ENCODE data around the gene RPA1.
"Not testable (repeated sequence)": the region's sequence is repeated elsewhere in the genome, so short reads cannot be mapped to it uniquely, and the experiment has no call there.

RPA1 gene

DNA sequence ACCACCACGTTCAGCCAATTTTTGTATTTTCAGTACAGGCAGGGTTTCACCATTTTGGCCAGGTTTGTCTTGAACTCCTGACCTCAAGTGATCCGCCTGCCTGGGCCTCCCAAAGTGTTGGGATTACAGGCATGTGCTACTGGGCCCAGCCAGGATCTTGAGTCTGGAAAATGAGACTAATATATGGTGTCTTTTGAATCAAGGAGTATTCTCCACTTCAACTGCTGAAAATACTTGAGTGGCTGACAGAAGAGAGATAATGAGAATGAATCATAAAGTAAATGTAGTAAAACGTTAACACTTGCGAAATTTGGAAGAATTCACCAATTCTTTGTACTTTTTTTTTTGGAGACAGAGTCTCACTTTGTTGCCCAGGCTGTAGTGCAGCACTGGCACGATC, 16.7 kb upstream of the RPA1 start:
- DNase-seq (ENCODE audit: low spot score): no peak

DNA sequence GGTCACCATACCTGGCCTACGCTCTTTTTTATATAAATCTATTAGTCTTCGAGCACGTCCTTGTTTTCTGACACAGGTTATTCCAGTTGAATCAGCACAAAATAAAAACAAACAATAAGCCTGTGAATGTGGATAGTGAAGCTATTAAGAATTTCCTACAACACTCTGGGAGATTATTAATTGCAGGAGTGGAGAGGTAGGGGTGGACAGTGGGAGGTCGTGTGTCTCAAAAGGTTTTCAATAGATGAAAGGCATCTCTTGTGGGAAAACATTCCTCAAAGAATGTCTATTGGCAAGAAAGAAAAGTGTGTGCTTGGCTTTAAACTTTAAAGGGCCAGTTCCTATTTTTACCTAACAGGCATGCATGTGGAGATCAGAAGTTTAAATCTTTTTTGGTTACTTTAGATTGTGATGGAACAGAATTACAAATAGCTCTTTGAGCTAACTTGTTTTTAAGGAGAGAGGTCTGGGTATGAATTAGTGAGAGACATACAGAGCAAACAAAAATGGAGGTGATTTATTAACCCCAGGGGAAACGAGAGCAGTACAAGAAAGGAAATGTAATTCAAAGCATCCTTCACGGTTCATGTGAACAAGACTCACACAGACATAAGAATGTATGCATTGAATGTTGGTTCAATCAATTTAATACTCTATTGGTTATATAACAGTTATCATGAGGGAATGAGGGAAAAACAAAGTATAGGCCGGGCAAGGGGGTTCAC, 9.1 kb upstream of the RPA1 start:
- no peak for DNase-seq (ENCODE audit: low spot score)

GRCh38 chr17:1829216-1829591, 601 bp upstream of the RPA1 start:
- DNase-seq (ENCODE audit: low spot score): no peak

DNA sequence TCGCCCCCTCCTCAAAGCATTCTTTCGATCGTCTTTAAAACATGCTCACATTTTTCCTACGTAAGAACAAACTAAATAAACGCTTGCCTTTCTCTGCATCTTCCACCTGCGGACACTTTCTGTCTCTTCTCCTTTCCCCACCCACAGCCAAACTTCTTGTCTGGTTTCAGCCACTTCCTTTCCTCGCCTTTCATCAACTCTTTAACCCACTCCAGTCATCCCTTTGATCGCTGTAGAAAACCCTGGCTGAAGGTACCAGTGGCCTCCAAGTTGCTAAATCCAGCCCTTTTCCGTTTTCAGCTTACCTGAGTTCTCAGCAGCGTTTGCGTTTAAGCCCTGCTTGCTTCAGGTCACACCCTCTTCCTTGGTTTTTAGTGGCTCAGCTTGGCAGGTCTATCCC, 483 bp downstream of the RPA1 start:
- DNase-seq (ENCODE audit: low spot score): peak; percentile 40

GRCh38 chr17:1834380-1835149, 4.8 kb downstream of the RPA1 start:
- no peak for DNase-seq (ENCODE audit: low spot score)

GRCh38 chr17:1839516-1839915, 9.7 kb downstream of the RPA1 start:
- no peak for DNase-seq (ENCODE audit: low spot score)

GRCh38 chr17:1843947-1844346, 14.1 kb downstream of the RPA1 start:
- DNase-seq (ENCODE audit: low spot score): no peak

DNA sequence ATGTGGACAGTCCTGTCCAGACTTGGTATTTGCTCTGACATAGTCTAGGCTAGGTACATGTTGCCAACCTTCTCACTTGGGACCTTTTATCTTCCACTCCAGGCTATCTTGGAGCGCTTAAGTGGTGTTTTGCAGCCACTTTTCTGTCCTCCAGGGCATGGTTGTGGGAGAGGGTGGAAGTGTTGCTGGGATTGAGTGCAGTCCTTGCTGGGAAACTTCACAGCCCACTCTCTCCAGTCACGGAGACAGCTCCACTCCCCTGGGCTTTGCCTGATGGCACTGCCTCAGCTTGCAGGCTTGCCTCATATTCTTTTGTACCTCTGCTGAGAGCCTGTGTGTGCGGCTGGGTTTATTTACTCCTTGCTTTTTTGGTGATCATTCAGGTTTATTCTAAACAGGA, 17.4 kb downstream of the RPA1 start:
- DNase-seq (ENCODE audit: low spot score): no peak

DNA sequence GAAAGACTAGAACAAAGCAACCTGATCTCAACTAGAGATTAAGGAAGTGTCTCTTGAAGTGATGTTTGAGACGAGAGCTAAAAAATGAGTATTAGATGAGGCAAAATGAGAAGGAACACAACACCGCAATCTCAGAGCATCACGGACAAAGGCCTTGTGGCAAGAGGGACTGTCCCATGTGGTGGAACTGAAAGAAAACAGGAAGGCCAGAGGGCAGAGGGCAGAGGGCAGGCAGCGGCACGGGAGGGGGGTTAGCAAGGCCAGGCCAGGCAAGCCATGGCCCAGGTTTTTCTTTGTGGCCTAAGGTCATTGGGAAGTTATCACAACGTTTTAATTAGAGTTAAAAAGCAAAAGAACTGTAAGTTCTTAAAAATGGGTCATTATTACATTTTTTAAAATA, 22.5 kb downstream of the RPA1 start:
- no peak for DNase-seq (ENCODE audit: low spot score)

GRCh38 chr17:1853698-1854097, 23.9 kb downstream of the RPA1 start:
- no peak for DNase-seq (ENCODE audit: low spot score)

DNA sequence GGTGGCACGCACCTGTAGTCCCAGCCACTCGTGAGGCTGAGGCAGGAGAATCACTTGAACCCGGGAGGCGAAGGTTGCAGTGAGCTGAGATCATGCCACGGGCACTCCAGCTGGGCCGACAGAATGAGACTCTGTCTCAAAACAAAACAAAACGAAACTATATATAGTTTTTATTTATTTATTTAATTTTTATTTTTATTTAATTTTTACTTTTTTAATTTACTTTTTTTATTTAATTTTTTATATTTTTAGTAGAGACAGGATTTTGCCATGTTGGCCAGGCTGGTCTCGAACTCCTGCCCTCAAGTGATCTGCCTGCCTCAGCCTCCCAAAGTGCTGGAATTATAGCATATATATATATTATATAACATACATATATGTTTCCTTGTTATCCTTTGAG, 26.7 kb downstream of the RPA1 start:
- DNase-seq (ENCODE audit: low spot score): not testable (repeated sequence)

- no peak for DNase-seq (ENCODE audit: low spot score)
Observed at GRCh38 chr17:1860978-1861377, 31.2 kb downstream of the RPA1 start.

- DNase-seq (ENCODE audit: low spot score): no peak
Observed at GRCh38 chr17:1861391-1862010, 31.7 kb downstream of the RPA1 start.

- peak; percentile 52 for DNase-seq (ENCODE audit: low spot score)
Observed at GRCh38 chr17:1865252-1866037, 35.6 kb downstream of the RPA1 start.

DNA sequence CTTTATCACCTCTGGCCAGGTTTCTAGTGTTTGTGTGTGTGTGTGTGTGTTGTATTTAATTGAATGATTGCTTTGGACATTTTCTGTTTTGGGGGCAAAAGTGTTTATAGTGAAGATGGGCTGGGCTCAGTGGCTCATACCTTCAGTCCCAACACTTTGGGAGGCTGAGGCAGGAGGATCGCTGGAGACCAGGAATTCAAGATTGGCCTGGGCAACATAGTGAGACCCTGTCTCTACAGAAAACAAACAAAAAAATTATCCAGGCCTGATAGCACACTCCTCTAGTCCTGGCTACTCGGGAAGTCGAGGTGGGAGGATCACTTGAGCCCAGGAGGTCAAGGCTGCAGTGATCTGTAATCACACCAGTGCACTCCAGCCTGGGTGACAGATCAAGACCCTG, 37.5 kb downstream of the RPA1 start:
- no peak for DNase-seq (ENCODE audit: low spot score)

- no peak for DNase-seq (ENCODE audit: low spot score)
Observed at GRCh38 chr17:1868090-1868489, 38.3 kb downstream of the RPA1 start.

- DNase-seq (ENCODE audit: low spot score): no peak
Observed at GRCh38 chr17:1870592-1870991, 40.8 kb downstream of the RPA1 start.

DNA sequence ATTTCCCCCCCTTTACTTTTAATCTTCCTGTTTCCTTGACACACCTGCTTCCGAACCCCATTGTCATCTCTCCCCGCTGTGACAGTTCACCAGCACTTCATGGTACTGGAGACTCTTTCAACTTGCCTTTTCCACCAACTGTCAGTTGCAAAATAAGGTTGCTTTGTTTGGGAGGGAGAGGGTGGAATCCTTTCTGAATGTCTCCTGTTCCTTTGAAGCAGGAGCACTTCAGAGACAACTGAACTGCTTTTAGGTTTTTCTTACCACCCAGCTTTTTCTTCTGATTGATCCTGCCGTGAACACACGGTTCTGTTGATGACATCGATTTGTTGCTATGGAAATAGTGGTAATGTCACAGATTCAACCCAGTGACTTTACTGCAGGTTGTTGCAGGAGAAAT, 42.0 kb downstream of the RPA1 start:
- DNase-seq (ENCODE audit: low spot score): no peak

DNA sequence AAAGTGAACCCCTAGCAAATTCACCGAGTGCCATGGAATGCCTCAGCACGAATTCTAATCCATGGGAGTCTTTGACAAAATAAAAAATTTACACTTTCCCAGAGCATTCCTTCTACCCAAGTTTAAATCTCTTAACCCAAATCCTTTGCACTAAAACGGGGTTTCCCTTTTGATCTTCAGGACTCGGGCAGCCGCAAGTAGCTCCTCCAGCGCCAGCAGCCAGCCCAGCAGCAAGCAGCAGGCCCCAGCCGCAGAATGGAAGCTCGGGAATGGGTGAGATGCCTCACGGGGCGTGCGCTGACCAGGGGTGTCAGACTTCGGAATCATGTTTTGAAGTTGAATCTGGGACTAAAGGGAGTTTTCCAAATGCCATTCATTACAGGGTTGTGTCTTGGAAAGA, 42.4 kb downstream of the RPA1 start:
- DNase-seq (ENCODE audit: low spot score): no peak

DNA sequence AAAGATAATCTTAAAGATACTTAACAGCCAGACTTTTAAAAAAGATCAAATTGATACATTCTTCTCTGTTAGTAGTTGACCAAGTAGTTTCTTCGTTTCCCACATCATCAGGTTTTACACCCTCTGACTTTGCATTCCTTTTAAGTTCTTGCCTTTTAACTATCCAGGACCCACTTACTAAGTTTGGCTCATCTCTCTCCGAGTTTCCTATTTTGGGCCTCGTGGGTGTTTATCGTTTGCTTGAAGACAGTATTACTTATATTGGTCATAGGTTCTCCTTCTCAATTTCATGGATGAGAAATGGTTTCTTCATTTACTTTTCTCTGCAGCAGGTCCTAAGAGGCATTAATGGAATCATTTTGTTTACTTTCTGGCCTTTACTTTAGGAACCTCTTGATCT, 43.2 kb downstream of the RPA1 start:
- no peak for DNase-seq (ENCODE audit: low spot score)

DNA sequence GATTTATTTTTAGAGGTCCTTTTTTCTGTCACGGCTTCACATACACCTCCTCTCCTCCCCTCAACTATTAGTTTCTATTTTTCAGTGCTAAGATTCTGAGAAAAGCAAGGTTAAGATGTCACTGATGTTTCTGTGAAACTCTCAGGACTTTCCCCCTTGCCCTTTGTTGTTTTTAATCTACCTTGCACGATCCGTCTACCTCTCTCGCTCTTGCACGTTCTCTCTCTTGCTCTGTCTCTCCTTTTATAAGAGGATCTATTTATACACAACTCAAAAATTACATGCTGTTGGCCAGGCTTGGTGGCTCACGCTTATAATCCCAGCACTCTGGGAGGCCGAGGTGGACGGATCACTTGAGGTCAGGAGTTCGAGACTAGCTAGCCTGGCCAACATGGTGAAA, 43.6 kb downstream of the RPA1 start:
- no peak for DNase-seq (ENCODE audit: low spot score)

- no peak for DNase-seq (ENCODE audit: low spot score)
Observed at GRCh38 chr17:1875597-1875996, 45.8 kb downstream of the RPA1 start.

Measured in SK-N-DZ (cell line).